Pons (tissue), 1 donor: ENCODE measurements around the gene SUMF1.
A peak's percentile ranks its signal among the peaks of the same experiment; 100 is the strongest.

ENCODE experiments used
- DNase-seq: peaks from one replicate; pipeline ENCODE4 v3.0.0-alpha.2; 2016; ENCODE audit warnings: low spot score

SUMF1 gene

GRCh38 chr3:4385201-4385600 lies 81.9 kb downstream of the SUMF1 start:
- DNase-seq, result no peak

- DNase-seq, result no peak
Observed at GRCh38 chr3:4380013-4380412, 87.1 kb downstream of the SUMF1 start.

GRCh38 chr3:4376499-4376898 lies 90.6 kb downstream of the SUMF1 start:
- no peak for DNase-seq

- DNase-seq, result no peak
Observed at GRCh38 chr3:4375911-4376310, 91.2 kb downstream of the SUMF1 start.

- no peak for DNase-seq
Observed at GRCh38 chr3:4373669-4374068, 93.4 kb downstream of the SUMF1 start.

GRCh38 chr3:4362523-4362922 lies 104.5 kb downstream of the SUMF1 start:
- DNase-seq, result no peak

GRCh38 chr3:4360817-4361216 lies 106.3 kb downstream of the SUMF1 start:
- no peak for DNase-seq

GRCh38 chr3:4359805-4360502 lies 107.1 kb downstream of the SUMF1 start:
- DNase-seq, result no peak

- DNase-seq, result no peak
Observed at GRCh38 chr3:4358273-4358672, 108.8 kb downstream of the SUMF1 start.

GRCh38 chr3:4356546-4357410 lies 110.3 kb downstream of the SUMF1 start:
- no peak for DNase-seq

GRCh38 chr3:4356220-4356540 lies 110.9 kb downstream of the SUMF1 start:
- DNase-seq, result no peak

- DNase-seq, result no peak
Observed at GRCh38 chr3:4355401-4356219, 111.5 kb downstream of the SUMF1 start.

GRCh38 chr3:4351872-4352271 lies 115.2 kb downstream of the SUMF1 start:
- DNase-seq, result no peak

GRCh38 chr3:4351164-4351855 lies 115.8 kb downstream of the SUMF1 start:
- peak; percentile 17 for DNase-seq

GRCh38 chr3:4350789-4351163 lies 116.3 kb downstream of the SUMF1 start:
- DNase-seq, result peak; percentile 85

GRCh38 chr3:4343258-4343657 lies 123.8 kb downstream of the SUMF1 start:
- DNase-seq, result no peak

- DNase-seq, result no peak
Observed at GRCh38 chr3:4341336-4341675, 125.8 kb downstream of the SUMF1 start.

GRCh38 chr3:4340411-4341335 lies 126.4 kb downstream of the SUMF1 start:
- peak; percentile 42 for DNase-seq

GRCh38 chr3:4340077-4340410 lies 127.0 kb downstream of the SUMF1 start:
- no peak for DNase-seq

GRCh38 chr3:4338751-4339150 lies 128.3 kb downstream of the SUMF1 start:
- DNase-seq, result no peak

- no peak for DNase-seq
Observed at GRCh38 chr3:4336850-4337546, 130.1 kb downstream of the SUMF1 start.
